Right kidney (tissue), 1 donor: ENCODE data around the gene ANKRD9.

Experiments
- DNase-seq: peaks from one replicate; pipeline ENCODE4 v3.0.0-alpha.2; 2016

ANKRD9 gene

DNA sequence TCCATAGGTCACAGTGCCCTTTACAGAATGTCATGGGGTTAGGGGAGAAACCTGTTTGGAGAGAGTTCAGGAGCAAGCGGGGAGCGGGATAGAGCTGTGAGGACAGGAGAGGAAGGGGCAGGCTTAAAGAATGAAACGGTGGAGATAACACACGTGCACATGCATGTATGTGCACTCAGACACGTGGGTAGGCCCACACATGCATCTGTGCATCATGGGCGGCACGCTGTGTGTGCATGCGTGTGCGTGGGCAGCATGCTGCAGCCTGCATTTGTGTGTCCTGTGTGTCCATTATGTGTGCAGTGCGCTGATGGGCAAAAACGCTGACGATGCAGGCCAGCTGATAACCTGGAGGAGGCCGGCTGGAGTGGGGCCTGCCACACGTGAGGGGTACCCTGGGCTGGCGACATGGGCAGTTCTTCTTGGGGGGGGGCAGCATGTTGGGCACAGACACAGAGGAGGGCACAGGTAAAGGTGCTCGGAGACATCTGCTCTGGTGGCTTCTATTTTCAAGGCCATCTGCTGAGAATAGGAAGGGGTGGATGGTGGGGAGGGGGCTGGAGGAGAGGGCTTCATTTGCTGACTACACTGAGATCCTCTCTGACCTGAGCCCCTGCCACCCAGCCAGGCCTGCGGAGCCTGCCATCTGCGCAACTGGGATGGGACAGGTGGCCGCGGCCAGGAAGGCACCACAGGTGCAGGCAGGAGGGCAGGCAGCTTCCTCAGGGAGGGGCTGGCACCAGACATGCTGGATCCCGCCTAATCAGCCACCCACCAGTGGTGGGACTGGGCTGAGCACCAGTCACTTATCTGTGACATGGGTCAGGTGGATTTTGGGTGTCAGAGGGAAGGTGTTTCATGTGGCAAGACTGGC is 4.6 kb upstream of the ANKRD9 start:
- no peak for DNase-seq

DNA sequence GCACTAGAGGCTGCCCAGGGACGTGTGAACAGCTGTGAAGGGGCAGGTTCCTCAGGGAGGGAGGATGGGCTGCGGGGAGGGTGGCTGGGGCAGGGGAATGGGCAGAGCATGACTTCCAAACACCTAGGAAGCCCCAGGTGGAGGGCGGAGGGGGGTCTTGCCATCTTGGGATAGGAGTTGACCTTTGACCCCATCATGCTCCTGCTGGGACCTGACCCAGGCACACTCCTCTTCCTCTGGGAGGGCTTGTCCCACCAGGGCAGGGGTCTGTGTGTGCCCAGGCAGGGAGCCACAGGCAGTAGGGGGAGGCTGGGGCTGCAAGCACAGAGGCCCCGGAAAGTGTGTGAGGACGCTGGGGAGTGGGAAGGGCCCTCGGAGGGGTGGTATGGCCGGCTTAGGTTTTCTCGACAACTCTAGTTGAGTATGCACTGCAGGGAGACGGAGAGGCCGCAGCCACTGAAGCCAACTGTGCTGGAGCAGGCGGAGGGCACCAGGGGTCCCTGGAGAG is 3.3 kb upstream of the ANKRD9 start:
- DNase-seq: no peak

DNA sequence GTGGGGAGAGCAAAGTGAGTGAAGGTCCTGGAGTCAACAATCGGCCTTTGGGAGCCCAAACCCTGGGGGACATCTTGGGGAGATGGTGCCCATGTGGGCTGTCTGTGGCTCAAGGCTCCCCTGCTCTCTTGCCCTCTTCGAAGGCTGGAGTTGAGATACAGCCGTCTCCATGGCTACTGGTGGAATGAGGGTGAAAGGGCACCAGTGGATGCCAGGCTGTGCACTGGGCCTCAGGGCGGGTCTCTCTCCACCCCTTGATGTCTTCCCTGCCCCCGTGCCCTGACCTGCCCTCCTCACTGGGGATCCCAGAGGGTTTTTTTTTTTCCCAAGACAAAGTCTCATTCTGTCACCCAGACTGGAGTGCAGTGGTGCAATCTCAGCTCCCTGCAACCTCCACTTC is 2.0 kb upstream of the ANKRD9 start:
- DNase-seq: no peak

DNA sequence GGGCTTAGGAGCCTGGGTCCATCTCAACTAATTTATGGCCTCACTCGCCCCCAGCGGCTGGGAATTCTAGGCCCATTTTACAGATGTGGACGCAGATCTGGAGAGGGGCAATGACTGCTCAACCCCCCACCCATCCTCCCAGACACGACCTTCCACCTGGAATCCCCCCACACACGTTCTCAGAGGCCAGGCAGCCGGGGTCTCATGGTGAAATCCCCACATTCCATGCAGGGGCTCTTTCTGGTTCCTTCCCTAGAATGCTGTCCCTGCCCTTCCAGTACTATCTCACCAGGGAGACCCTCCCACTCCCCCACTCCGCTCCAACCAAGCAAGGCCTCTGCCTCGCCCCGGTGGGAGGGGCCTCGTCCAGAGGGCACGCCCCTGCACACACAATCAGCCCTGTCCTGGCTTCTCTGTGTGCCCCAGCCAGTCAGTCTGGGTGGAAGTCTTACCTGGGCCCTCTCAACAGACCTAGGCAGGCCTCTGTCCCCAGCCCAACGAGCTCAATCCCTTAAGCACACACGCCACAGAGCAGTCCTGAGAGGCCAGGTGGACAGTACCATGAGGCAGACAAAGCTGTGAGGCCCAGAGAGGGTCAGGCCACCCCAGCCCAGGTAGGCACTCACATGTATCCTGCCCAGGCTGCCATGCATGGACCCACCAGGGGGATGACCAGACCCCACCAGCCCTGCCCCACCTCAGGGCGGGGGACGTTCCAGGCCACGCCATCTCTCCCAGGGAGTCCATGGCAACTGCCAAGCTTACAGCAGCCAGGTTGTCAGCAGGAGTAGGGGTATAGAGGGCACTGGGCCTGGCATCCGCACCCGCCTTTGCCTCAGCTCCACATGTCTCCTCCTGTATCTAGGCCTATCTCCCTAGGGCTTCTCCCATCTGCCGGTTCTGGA is 1.3 kb upstream of the ANKRD9 start:
- DNase-seq: peak; percentile 56

DNA sequence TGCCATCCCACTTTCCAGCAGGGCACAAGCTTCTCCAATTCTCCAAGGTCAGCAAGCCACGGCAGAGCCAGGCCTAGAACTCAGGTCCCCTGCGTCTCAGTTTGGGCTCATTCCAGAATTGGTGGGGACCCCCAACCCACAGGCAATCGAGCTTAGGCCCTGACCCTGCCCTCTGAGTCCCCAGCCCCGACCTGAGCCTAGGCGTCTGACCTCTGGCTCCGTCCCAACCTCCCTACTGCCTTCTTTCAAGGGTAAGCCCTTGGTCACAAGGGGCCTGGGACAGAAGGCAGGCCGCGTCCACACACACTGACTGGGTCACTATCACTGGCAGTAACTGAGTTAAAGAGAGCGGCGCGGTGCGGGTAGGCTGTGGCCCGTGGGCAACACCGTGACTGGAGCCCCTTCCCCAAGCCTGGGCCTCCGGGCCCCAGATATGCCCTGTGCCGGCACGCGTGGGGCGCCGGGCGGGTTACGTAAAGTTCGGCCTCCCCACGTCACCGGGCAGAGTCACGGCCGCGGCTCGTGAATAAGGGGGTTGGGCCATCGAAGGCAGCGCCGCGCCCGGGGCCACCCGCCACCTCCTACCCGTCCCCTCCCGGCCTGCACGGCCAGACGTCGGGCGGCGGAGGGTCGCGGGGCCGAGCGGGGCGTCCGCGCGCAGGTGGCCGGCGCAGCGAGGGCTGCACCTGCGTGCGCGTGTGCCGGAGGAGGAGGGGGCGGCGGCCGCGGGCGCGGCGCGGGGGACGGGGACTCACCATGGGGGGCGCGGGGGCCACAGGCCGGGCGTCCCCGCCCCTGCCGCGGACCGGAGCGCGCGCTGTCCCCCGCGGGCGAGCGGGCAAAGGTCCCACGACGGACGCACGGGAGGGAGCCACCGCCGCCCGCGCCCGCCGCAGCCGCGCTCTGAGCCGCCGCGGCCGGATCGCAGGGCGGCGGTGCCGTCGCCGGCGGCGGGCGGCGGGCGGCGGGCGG is 516 bp downstream of the ANKRD9 start:
- peak; percentile 66 for DNase-seq

DNA sequence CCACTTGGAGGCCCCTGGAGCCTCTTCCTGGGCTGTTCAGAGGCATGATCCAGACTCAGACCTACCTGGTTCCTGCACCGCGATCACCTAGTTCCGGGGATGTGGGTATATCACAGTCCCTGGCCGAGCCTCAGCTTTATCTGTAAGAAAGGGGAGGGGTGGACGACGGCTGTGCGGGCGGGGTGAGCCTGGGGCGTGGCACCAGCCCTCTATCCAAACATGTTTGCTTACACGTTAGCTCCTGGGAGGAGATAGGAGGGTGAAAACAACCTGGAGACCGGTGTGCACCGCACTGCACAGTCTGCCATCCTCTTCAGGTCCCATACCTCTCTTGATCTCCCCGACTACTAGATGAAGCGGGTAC is 1.2 kb downstream of the ANKRD9 start:
- DNase-seq: no peak

DNA sequence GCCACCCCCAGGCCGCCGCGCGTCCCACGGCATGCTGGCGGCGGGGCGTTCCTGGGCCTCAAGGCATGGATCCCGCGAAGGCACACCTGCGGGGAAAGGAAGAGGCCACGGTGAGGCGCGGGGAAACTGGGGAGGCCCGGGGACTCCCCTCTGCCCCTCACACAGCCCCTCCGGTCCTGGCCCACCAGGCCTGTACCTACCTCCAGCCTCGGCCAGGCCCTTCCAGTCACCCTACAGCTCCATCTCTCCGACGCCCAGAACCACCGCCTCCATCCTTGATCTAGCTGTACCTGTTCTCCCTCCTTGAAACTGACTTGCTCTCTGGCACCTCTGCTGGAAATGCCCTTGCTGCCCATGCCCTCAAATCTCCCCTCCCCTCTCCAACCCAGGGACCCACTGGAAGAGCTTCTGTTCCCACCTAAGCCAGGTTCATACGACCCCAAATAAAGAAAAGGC is 1.7 kb downstream of the ANKRD9 start:
- DNase-seq: no peak

DNA sequence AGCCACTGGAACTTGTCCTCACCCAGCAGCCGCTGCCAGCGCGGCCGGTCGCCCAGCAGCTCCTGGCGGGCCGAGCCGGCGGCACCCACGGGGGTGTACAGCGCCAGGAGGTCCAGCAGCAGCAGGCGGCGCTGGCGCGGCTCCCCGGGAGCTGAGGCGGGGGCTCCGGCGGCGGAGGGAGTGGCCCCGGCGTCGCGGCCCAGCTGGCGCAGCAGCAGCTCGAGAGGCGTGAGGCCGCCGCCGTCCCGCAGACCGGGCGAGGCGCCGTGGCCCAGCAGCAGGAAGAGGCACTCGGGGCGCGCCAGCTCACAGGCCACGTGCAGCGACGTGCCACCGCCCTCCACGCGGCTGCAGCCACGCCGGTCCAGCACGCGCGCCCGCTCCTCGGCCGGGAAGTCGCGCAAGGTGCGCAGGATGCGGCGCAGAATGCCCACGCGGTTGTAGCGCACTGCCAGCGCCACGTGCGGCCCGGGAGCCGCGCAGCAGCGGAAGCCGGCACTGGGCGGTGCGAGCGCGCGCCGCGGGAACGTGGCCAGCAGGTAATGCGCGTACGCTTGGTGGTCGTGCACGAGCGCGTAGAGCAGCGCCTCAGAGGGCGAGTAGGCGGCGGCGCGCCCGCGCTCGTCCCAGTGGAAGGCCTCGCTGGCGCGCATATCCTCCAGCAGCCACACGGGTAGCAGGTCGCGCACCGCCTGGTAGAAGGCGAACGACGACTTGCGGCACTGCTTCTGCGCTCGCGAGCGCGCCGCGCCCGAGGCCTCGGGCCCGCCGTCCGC is 2.3 kb downstream of the ANKRD9 start:
- no peak for DNase-seq

DNA sequence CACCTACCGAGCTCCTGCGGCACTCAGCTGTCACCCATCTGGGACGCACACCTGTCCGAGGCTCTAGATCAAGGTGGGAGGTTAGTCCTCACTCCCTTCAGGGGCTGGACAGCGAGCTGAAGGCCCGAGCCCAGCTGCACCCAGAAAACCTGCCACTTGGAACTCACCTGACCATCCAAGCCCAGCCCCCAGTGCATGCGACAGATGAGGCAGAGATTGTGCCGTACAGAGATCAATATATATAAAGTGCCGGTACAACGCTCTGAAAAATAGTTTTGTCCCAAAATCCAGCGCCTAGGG is 3.0 kb downstream of the ANKRD9 start:
- DNase-seq: no peak

DNA sequence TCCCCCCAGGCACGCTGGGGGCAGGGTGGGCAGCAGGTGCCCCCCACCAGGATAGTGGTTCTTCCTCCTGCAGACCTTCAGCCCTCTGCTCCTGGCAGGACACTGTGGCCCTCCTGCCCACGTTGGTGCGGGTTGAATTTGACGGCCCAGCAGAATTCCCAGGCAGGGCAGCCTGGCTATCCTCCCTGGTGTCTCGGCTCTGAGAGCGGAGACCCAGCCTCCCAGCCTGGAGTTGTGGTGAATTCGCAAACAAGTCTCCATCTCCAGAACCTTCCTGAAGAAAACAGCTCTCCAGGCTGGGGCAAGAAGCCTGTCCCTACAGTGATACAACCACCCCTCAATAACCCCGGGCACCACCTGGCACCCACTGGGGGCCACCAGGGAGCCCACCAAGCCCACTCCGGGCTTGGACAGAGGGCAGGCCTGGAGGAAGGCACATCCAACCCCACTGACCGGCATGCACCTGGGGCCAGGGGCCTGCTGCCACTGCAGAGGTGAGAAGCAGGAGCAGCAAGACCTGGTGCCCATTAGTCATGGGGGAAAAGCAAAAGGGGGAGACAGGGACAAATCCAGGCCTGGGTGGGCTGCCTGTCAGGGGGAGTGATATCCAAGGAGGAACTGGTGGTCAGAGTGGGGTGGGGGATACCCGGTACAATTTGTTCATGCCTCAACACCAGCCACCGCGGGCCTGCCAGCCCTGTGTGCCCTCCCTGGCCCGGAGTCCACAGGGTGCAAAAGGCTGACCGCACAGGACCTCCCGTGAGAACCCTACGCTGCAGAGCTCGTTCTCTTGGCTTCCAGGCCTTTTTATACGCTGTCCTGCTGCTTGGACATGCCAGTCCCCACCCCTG is 3.6 kb downstream of the ANKRD9 start:
- no peak for DNase-seq

DNA sequence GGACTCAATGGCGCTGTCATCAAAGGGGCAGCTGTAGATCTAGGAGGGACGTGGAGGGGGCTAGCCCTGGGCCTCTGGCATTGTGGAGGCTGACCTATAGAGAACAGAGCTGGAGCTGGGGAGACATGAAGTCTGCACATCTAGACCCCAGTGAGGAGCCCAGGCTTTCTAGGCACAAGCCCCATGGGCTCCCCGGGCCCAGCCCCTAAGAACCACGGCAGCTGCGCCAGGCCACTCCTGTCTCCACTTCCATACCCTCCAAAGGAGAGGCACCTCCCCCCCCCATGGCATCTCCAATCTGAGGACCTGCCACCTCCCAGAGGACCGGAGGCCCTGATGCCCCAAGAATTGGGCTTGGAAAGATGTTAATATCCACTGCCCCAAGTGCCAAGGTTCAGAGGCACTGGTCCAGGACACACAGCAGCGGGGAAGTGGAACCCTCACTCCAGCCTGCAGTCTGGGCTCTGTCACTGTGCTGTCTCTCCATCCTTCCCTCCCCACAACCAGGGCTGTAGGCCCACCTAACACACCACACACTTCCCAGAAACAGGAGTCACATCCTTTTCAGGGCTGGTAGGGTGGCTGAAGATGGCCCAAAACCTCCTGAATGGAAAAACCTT is 4.5 kb downstream of the ANKRD9 start:
- no peak for DNase-seq

DNA sequence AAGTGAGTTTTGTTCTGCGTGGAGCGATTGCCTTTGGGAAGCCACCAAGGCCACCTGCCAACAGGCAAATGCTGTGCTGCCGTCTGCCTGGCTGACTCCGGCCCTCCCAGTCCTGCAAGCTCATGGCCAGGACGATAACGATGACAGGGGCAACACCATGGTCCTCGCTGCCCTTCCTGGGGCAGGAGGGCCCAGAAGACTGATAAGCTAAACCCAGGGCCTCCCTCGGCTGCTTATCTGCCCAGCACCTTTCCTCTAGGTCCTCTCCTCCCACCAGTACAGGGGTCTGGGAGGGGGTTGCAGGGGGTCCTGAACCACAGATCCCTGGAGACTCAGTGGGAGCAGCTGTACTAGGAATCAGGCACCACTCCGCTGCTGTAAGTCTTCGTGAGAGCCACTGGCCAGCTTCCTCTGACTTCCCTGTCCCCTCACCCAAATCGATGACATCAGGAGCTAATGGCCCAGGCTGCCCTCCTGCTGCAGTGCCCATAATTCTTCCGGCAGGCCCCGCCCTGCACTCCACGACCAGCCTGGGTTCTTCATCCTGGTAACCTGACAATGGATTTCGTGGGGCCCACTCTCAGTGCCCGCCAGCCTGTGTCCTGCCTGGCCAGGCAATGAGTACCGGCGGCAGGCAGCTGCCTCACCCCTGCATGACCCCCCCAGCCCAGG is 5.1 kb downstream of the ANKRD9 start:
- no peak for DNase-seq

DNA sequence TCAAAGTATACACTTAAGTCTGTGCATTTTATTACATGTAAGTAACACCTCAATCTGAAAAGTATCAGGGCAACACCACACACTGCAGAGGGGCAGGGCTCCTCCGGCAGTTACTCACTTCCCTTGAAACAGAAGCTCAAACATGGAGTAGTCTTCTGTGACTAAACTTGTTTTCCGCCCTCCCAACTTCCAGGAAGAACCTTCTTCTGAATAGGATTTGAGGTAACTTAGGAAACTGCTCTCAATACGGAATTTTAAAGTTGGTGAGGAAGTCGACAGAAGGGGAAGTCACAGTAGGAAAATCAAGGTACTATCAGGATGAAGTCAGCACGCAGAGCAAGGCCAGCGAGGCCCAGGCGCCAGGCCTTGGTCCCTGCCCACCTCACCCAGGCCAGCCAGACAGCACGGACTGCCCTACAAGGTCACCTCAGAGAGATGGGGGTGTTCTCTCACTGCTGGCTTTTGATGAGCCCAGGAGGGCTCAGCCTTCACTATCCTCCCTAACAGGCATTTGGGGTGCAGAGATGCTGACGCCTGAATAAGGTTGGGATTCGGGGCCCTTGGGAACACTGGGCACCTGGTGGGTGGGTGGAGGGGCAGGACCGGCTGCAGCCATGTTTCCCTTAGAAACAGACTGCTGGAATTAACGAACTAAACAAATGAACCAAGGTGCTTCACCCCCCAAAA is 5.8 kb downstream of the ANKRD9 start:
- DNase-seq: no peak

DNA sequence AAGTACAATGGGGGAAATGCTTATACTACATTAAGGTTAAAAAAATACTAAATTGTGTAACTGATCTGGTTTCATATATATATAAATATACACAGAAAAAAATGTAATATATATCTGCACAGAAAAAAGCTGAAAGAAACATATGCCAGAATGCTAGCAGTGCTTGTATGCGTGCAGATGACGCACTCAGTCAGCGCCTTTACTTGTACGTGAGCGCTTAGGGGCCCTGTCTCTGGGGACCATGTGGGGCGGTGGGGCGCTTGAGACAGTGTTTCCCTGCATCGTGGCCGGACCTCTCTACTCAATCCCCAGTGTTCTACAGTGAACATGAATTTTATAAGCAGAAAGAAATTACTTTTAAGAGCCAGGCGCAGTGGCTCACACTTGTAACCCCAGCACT is 7.0 kb downstream of the ANKRD9 start:
- DNase-seq: no peak

DNA sequence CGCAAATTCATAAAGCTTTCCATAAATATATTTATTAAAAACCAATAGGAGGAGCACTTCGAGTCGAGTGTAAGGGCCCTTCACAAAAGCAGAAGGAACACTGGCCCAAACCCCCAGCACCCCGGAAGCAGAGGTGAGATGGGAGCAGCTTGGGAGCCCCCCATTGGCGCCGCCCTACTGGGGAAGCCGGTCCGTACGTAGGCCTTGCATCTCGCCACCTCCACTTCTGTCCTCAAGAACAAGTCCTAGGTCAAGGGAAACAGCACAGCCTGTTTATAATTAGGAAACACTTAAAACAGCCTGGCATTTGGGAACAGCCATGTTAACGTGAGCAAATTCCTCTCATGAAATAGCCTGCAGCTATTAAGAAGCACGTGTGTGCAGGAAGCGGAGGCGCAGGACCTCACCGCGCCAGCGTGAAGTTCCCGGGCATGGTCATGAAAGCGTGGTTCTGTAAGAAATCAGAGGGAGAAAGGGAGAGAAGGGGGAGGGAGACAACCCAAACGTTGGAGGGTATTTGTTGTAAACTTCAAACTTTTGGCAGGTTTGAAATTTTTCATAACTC is 7.7 kb downstream of the ANKRD9 start:
- DNase-seq: no peak

DNA sequence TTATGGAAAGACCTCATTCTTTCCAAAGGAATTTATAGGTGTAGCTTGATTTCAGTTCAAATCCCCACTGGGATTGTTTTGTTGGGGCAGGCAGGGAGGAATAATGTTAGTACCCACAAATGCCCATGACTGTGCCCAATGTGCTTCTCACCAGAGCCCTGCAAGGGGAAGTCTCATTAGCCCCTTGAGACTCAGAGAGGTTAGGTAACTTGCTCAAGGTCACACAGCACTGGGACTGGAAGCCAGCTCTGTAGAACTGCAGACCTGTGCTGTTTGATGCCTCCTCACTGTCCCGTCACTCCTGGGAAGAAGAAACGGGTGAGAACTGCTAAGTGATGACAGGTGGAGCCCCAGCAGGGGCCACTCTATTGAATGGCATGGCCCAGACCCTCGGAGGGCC is 8.9 kb downstream of the ANKRD9 start:
- no peak for DNase-seq

DNA sequence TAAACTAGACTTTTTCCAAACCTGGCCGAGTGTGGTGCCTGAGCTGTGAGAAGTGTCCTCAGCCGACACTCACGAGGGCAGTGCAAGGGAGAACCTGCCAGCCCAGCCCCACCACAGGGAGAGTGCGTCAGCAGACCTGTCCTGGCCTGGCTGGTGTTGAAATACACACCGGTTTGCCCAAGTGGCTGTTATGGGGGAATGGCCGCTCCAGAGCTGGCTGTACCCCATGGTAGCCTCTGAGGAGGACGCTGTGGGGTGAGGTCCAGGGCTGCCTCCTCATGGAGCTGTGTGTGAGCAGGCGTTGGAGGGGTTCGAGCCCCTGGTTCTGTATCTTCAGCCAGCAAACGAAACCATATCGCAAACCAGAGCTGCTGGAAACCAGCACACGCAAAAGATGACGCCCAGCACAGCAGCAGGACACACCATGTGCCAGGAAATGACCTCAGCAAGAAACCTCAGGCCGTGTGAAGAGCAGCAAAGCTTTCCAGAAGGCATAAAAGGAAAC is 9.4 kb downstream of the ANKRD9 start:
- DNase-seq: no peak
